KMS-11 (cell line): ENCODE results near the gene ATP13A4.

Source experiments
- H2AFZ ChIP-seq: fragments of 200-600 bp; sonication (generic); 2 replicates; pipeline ENCODE4 v1.6.1; 2016; ENCODE audit warnings: antibody characterized with exemption, mixed run types, low read depth
- H3K27ac ChIP-seq: fragments of 200-600 bp; sonication (generic); 2 replicates; pipeline ENCODE4 v1.6.1; 2016; ENCODE audit warnings: mild to moderate bottlenecking, mixed run types
- H3K27me3 ChIP-seq: fragments of 200-600 bp; sonication (generic); 2 replicates; pipeline ENCODE4 v1.6.1; 2017; ENCODE audit warnings: mild to moderate bottlenecking, low read depth, mixed run types, moderate library complexity; ENCODE audit not compliant: insufficient read depth
- H3K36me3 ChIP-seq: fragments of 200-600 bp; sonication (generic); 2 replicates; pipeline ENCODE4 v1.6.1; 2017; ENCODE audit warnings: mild to moderate bottlenecking, mixed run types; ENCODE audit not compliant: insufficient read depth
- H3K4me1 ChIP-seq: fragments of 200-600 bp; sonication (generic); 2 replicates; pipeline ENCODE4 v1.6.1; 2016; ENCODE audit warnings: mild to moderate bottlenecking, low read depth, mixed run types; ENCODE audit not compliant: poor library complexity, severe bottlenecking
- H3K4me2 ChIP-seq: fragments of 200-600 bp; sonication (generic); 2 replicates; pipeline ENCODE4 v1.7.0; 2016; ENCODE audit warnings: mild to moderate bottlenecking, mixed run types
- H3K4me3 ChIP-seq: fragments of 200-600 bp; sonication (generic); IDR thresholded peaks from 2 replicates; pipeline ENCODE4 v1.6.1; 2017; ENCODE audit warnings: low read depth, low read length, mixed read lengths; ENCODE audit not compliant: insufficient read depth
- H3K79me2 ChIP-seq: fragments of 200-600 bp; sonication (generic); 2 replicates; pipeline ENCODE4 v1.6.1; 2016; ENCODE audit warnings: low read depth, mixed run types; ENCODE audit not compliant: insufficient read depth
- H3K9ac ChIP-seq: fragments of 200-600 bp; sonication (generic); 2 replicates; pipeline ENCODE4 v1.6.1; 2016; ENCODE audit warnings: mild to moderate bottlenecking, mixed run types
- H4K20me1 ChIP-seq: fragments of 200-600 bp; sonication (generic); 2 replicates; pipeline ENCODE4 v1.6.1; 2016; ENCODE audit warnings: mild to moderate bottlenecking, mixed run types; ENCODE audit not compliant: insufficient read depth
- CTCF ChIP-seq: fragments of 200-600 bp; sonication (generic); conservative IDR thresholded peaks from 2 replicates; pipeline ENCODE4 v1.6.1; 2017; ENCODE audit warnings: low read depth, mild to moderate bottlenecking, antibody characterized with exemption, low read length, moderate library complexity, mixed read lengths

ATP13A4 gene

GRCh38 chr3:193548406-193548805 is 6.3 kb downstream of the ATP13A4 start:
- H3K4me1 ChIP-seq = no peaks in the 10 kb centered on the region
- no peak overlapping the region for H3K4me2 ChIP-seq
- no peak overlapping the region for H3K9ac ChIP-seq
- H3K27ac ChIP-seq = no peak overlapping the region
- no peak overlapping the region for H2AFZ ChIP-seq
- no peaks in the 10 kb centered on the region for H3K79me2 ChIP-seq
- no peak for TF ChIP-seq CTCF
- H4K20me1 ChIP-seq = no peaks in the 10 kb centered on the region
- H3K27me3 ChIP-seq = no peaks in the 10 kb centered on the region
- H3K4me3 ChIP-seq = no peak overlapping the region
- H3K36me3 ChIP-seq = no peaks in the 10 kb centered on the region

GRCh38 chr3:193546129-193546528 is 8.6 kb downstream of the ATP13A4 start:
- Histone ChIP-seq H3K4me3 (no peak overlapping the region), H3K9ac (no peak overlapping the region), H3K36me3 (no peaks in the 10 kb centered on the region), H3K4me1 (no peaks in the 10 kb centered on the region), H3K27me3 (no peaks in the 10 kb centered on the region), H3K27ac (no peak overlapping the region), H3K4me2 (no peak overlapping the region), H4K20me1 (no peaks in the 10 kb centered on the region), H2AFZ (no peak overlapping the region), H3K79me2 (no peaks in the 10 kb centered on the region)
- no peak for TF ChIP-seq CTCF

- no peaks in the 10 kb centered on the region for H3K79me2 ChIP-seq
- no peaks in the 10 kb centered on the region for H3K27me3 ChIP-seq
- no peaks in the 10 kb centered on the region for H4K20me1 ChIP-seq
- TF ChIP-seq CTCF = no peak
- H2AFZ ChIP-seq = no peak overlapping the region
- H3K36me3 ChIP-seq = no peaks in the 10 kb centered on the region
- H3K4me1 ChIP-seq = no peaks in the 10 kb centered on the region
- H3K4me2 ChIP-seq = no peak overlapping the region
- H3K27ac ChIP-seq = no peak overlapping the region
- H3K9ac ChIP-seq = no peak overlapping the region
- no peak overlapping the region for H3K4me3 ChIP-seq
Measured at GRCh38 chr3:193545304-193545703, 9.4 kb downstream of the ATP13A4 start.

- no peaks in the 10 kb centered on the region for H4K20me1 ChIP-seq
- no peak overlapping the region for H3K4me2 ChIP-seq
- H3K4me1 ChIP-seq = no peaks in the 10 kb centered on the region
- H3K4me3 ChIP-seq = no peak overlapping the region
- no peak for TF ChIP-seq CTCF
- no peak overlapping the region for H3K9ac ChIP-seq
- H3K79me2 ChIP-seq = no peaks in the 10 kb centered on the region
- H3K27me3 ChIP-seq = no peaks in the 10 kb centered on the region
- H3K27ac ChIP-seq = no peak overlapping the region
- H3K36me3 ChIP-seq = no peaks in the 10 kb centered on the region
- H2AFZ ChIP-seq = no peak overlapping the region
Measured at GRCh38 chr3:193544289-193544688, 10.4 kb downstream of the ATP13A4 start.
